H9 (cell line): Measurements from ENCODE around the gene S1PR3. TPM values are rescaled to one million over a fixed set of nuclear protein-coding genes. Genes with fewer than 3 reads are reported as not detected.
A peak's percentile ranks its signal among the peaks of the same experiment; 100 is the strongest.

Source experiments
- DNase-seq: peaks from one replicate; pipeline ENCODE4 v3.0.0-alpha.2; 2017
- H2AFZ ChIP-seq: one replicate; pipeline ENCODE4 v1.6.1; 2013; ENCODE audit warnings: mild to moderate bottlenecking, low read length, control low read depth, moderate library complexity
- H2AK5ac ChIP-seq: 2 replicates; pipeline ENCODE4 v1.6.1; 2013; ENCODE audit warnings: low read length, control low read depth, mixed read lengths; ENCODE audit not compliant: insufficient read length
- H2BK120ac ChIP-seq: one replicate; pipeline ENCODE4 v1.6.1; 2013; ENCODE audit warnings: low read depth, mild to moderate bottlenecking, low read length, control low read depth, inconsistent platforms; ENCODE audit not compliant: poor library complexity, severe bottlenecking
- H2BK12ac ChIP-seq: 2 replicates; pipeline ENCODE4 v1.6.1; 2013; ENCODE audit warnings: low read length, control low read depth, mixed read lengths, low read depth; ENCODE audit not compliant: insufficient read length
- H2BK15ac ChIP-seq: 2 replicates; pipeline ENCODE4 v1.6.1; 2013; ENCODE audit warnings: low read depth, low read length, control low read depth
- H2BK20ac ChIP-seq: one replicate; pipeline ENCODE4 v1.6.1; 2013; ENCODE audit warnings: low read depth, mild to moderate bottlenecking, low read length, control low read depth, inconsistent platforms; ENCODE audit not compliant: poor library complexity, severe bottlenecking
- H2BK5ac ChIP-seq: 2 replicates; pipeline ENCODE4 v1.6.1; 2013; ENCODE audit warnings: low read length, control low read depth, mixed read lengths; ENCODE audit not compliant: insufficient read length
- H3K14ac ChIP-seq: 2 replicates; pipeline ENCODE4 v1.6.1; 2013; ENCODE audit warnings: low read length, control low read depth; ENCODE audit not compliant: insufficient read depth
- H3K18ac ChIP-seq: 2 replicates; pipeline ENCODE4 v1.6.1; 2013; ENCODE audit warnings: low read depth, mild to moderate bottlenecking, mixed read lengths, low read length, control low read depth; ENCODE audit not compliant: insufficient read length
- H3K23ac ChIP-seq: 2 replicates; pipeline ENCODE4 v1.6.1; 2013; ENCODE audit warnings: low read length, control low read depth, mixed read lengths, low read depth; ENCODE audit not compliant: insufficient read length
- H3K23me2 ChIP-seq: 2 replicates; pipeline ENCODE4 v1.6.1; 2013; ENCODE audit warnings: low read depth, mild to moderate bottlenecking, mixed read lengths, low read length, control low read depth; ENCODE audit not compliant: insufficient read length, poor library complexity, severe bottlenecking
- H3K27ac ChIP-seq: 2 replicates; pipeline ENCODE4 v1.5.1; 2013; ENCODE audit warnings: low read length, control low read depth, mixed read lengths, low read depth; ENCODE audit not compliant: insufficient read length
- H3K27me3 ChIP-seq: 2 replicates; pipeline ENCODE4 v1.6.1; 2013; ENCODE audit warnings: low read length, control low read depth, inconsistent platforms; ENCODE audit not compliant: insufficient read depth
- H3K4ac ChIP-seq: 2 replicates; pipeline ENCODE4 v1.6.1; 2013; ENCODE audit warnings: low read depth, mild to moderate bottlenecking, control low read depth, inconsistent platforms, low read length, moderate library complexity
- H3K4me1 ChIP-seq: 2 replicates; pipeline ENCODE4 v1.6.1; 2013; ENCODE audit warnings: low read length, control low read depth, inconsistent platforms; ENCODE audit not compliant: insufficient read depth
- H3K4me2 ChIP-seq: 2 replicates; pipeline ENCODE4 v1.6.1; 2013; ENCODE audit warnings: low read length, control low read depth, mixed read lengths; ENCODE audit not compliant: insufficient read length, insufficient read depth
- H3K56ac ChIP-seq: 2 replicates; pipeline ENCODE4 v1.6.1; 2013; ENCODE audit warnings: low read depth, mild to moderate bottlenecking, mixed read lengths, low read length, control low read depth; ENCODE audit not compliant: insufficient read length
- H3K79me1 ChIP-seq: 2 replicates; pipeline ENCODE4 v1.6.1; 2013; ENCODE audit warnings: low read depth, mild to moderate bottlenecking, moderate library complexity, low read length, control low read depth, inconsistent platforms; ENCODE audit not compliant: insufficient read depth, poor library complexity, severe bottlenecking
- H3K79me2 ChIP-seq: 2 replicates; pipeline ENCODE4 v1.6.1; 2013; ENCODE audit warnings: low read length, control low read depth, inconsistent platforms; ENCODE audit not compliant: insufficient read depth
- H3K9ac ChIP-seq: 2 replicates; pipeline ENCODE4 v1.6.1; 2013; ENCODE audit warnings: low read length, control low read depth, mixed read lengths; ENCODE audit not compliant: insufficient read length; ENCODE audit errors: extremely low read depth
- H3K9me3 ChIP-seq: one replicate; pipeline ENCODE4 v1.6.1; 2013; ENCODE audit warnings: low read depth, low read length, inconsistent platforms; ENCODE audit not compliant: control insufficient read depth
- H3T11ph ChIP-seq: one replicate; pipeline ENCODE4 v1.6.1; 2013; ENCODE audit warnings: mild to moderate bottlenecking, low read length, control low read depth, inconsistent platforms
- H4K20me1 ChIP-seq: one replicate; pipeline ENCODE4 v1.6.1; 2013; ENCODE audit not compliant: control insufficient read depth, insufficient read length, insufficient read depth
- H4K5ac ChIP-seq: 2 replicates; pipeline ENCODE4 v1.6.1; 2013; ENCODE audit warnings: low read depth, mild to moderate bottlenecking, mixed read lengths, low read length, control low read depth; ENCODE audit not compliant: insufficient read length
- H4K8ac ChIP-seq: replicated peaks from 2 replicates; pipeline ENCODE4 v1.6.1; 2013; ENCODE audit warnings: low read length, control low read depth, mixed read lengths, low read depth; ENCODE audit not compliant: insufficient read length
- H4K91ac ChIP-seq: 2 replicates; pipeline ENCODE4 v1.6.1; 2013; ENCODE audit warnings: low read depth, mild to moderate bottlenecking, moderate library complexity, mixed read lengths, low read length, control low read depth; ENCODE audit not compliant: insufficient read length
- H3K27ac Mint-ChIP-seq, 3 experiments: 2 replicates in 2 of 3; 3 replicates in 1 of 3; pipeline ENCODE4 v1.8.0; 2020 to 2021; ENCODE audit warnings: mixed read lengths in 3 of 3, mild to moderate bottlenecking in 1 of 3, moderate library complexity in 1 of 3
- H3K27me3 Mint-ChIP-seq: 2 replicates; pipeline ENCODE4 v1.8.0; 2021; ENCODE audit warnings: low read depth, mild to moderate bottlenecking, moderate library complexity, mixed read lengths
- H3K36me3 Mint-ChIP-seq, 3 experiments: 2 replicates in 2 of 3; 3 replicates in 1 of 3; pipeline ENCODE4 v1.8.0; 2020 to 2021; ENCODE audit warnings: low read depth in 3 of 3, mixed read lengths in 3 of 3; ENCODE audit not compliant: insufficient read depth in 1 of 3
- H3K4me1 Mint-ChIP-seq, 2 experiments: 2 replicates each; pipeline ENCODE4 v1.8.0; 2020; ENCODE audit warnings: mixed read lengths in 2 of 2
- H3K4me3 Mint-ChIP-seq, 2 experiments: 2 replicates in 1 of 2; 3 replicates in 1 of 2; pipeline ENCODE4 v1.8.0; 2020 to 2021; ENCODE audit warnings: mild to moderate bottlenecking in 2 of 2, mixed read lengths in 2 of 2, moderate library complexity in 1 of 2
- H3K9me3 Mint-ChIP-seq, 2 experiments: 2 replicates in 1 of 2; 3 replicates in 1 of 2; pipeline ENCODE4 v1.8.0; 2020; ENCODE audit warnings: mild to moderate bottlenecking in 2 of 2, mixed read lengths in 2 of 2, moderate library complexity in 1 of 2
- WGBS: extraction: QIAGEN DNeasy Blood & Tissue Kit; methylation state at CpG from one replicate; pipeline ENCODE4 v1.1.7; 2013; ENCODE audit warnings: missing lambda C conversion rate, low lambda C conversion rate, mixed read lengths; ENCODE audit not compliant: insufficient read length; ENCODE audit errors: extremely low coverage; 5-methylcytosine and 5-hydroxymethylcytosine counted together
- total RNA-seq: library from RNA; stranded (reverse); gene quantifications from 2 replicates; pipeline ENCODE4 v1.2.1, GENCODE V29; 2021
- TF ChIP-seq, protein P1 (sequence below): fragments of 200-600 bp; sonication (generic); conservative IDR thresholded peaks from 3 replicates; pipeline ENCODE4 v1.8.0; 2021; ENCODE audit warnings: antibody characterized with exemption, mild to moderate bottlenecking

S1PR3 gene
- total RNA-seq, 1 experiment from 2014 or later: 3.3 TPM

DNA sequence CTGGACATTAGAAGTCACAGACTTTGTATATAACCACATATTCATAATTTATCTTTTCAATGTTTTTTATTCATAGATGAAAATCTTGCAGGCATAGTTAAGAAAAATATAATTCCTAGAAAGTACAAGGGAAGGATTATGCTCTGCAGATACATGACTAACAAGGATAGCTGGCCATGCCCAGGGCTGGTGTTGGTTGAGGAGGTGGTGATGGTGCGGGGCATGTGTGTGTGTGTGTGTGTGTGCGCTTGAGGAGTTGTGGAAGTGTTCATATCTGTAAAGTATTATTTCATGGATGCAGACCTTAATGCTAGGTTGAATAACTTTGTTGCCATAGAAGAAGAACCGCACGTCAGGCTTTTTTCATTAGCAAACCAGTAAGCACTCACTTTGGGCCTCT lies 1.3 kb downstream of the S1PR3 start:
- no peak overlapping the region for H3K4me2 ChIP-seq
- no peak overlapping the region for H3K27ac Mint-ChIP-seq
- no peak overlapping the region for H2AK5ac ChIP-seq
- H3K9me3 Mint-ChIP-seq: peaks cover under 1% of the 10 kb centered on the region in 2 experiments; a peak in 3 of 5 replicates
- peaks cover 0 to 5% (median 4%) of the 10 kb centered on the region in 3 experiments; a peak in 3 of 7 replicates for H3K36me3 Mint-ChIP-seq
- no peak overlapping the region for H3K56ac ChIP-seq
- no peak overlapping the region for H2BK12ac ChIP-seq
- no peak overlapping the region for H2BK15ac ChIP-seq
- no peak overlapping the region for H2BK5ac ChIP-seq
- peaks cover 18% of the 10 kb centered on the region for H3K23me2 ChIP-seq
- H3K27me3 Mint-ChIP-seq: peaks cover 12% of the 10 kb centered on the region
- peak overlapping the region; percentile 80 to 95; a peak in 4 of 5 replicates for H3K4me3 Mint-ChIP-seq
- no peak overlapping the region for H4K8ac ChIP-seq
- no CpG with 5 or more reads among the region's 4 CpGs for WGBS
- TF ChIP-seq, protein P1, sequence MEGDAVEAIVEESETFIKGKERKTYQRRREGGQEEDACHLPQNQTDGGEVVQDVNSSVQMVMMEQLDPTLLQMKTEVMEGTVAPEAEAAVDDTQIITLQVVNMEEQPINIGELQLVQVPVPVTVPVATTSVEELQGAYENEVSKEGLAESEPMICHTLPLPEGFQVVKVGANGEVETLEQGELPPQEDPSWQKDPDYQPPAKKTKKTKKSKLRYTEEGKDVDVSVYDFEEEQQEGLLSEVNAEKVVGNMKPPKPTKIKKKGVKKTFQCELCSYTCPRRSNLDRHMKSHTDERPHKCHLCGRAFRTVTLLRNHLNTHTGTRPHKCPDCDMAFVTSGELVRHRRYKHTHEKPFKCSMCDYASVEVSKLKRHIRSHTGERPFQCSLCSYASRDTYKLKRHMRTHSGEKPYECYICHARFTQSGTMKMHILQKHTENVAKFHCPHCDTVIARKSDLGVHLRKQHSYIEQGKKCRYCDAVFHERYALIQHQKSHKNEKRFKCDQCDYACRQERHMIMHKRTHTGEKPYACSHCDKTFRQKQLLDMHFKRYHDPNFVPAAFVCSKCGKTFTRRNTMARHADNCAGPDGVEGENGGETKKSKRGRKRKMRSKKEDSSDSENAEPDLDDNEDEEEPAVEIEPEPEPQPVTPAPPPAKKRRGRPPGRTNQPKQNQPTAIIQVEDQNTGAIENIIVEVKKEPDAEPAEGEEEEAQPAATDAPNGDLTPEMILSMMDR: no peak
- H3K27ac ChIP-seq: no peak overlapping the region
- H3K4me1 Mint-ChIP-seq: peaks cover 24 to 33% of the 10 kb centered on the region in 2 experiments
- H3K4ac ChIP-seq: no peak overlapping the region
- no peak overlapping the region for H3K18ac ChIP-seq
- no peak overlapping the region for H2AFZ ChIP-seq
- H3K9me3 ChIP-seq: no peaks in the 10 kb centered on the region
- no peak overlapping the region for H2BK120ac ChIP-seq
- H3T11ph ChIP-seq: no peak overlapping the region
- H3K79me2 ChIP-seq: no peaks in the 10 kb centered on the region
- no peak overlapping the region for H3K14ac ChIP-seq
- H4K91ac ChIP-seq: no peak overlapping the region
- H3K4me1 ChIP-seq: no peaks in the 10 kb centered on the region; the same call in 1 of the 2 replicates
- no peak overlapping the region for H3K9ac ChIP-seq
- no peaks in the 10 kb centered on the region for H3K79me1 ChIP-seq
- no peak for DNase-seq
- H4K5ac ChIP-seq: no peak overlapping the region
- 0 out of 2 replicates have a peak, but pooled peaks cover 2% of the 10 kb centered on the region for H3K27me3 ChIP-seq
- no peak overlapping the region for H2BK20ac ChIP-seq
- no peak overlapping the region for H3K23ac ChIP-seq
- peaks cover 3% of the 10 kb centered on the region for H4K20me1 ChIP-seq
